NCI-H2107 treated with DMSO at 0.1 percent for 48 hours (cell line): ENCODE results near the gene CDK1.
"Not testable (repeated sequence)": the region's sequence is repeated elsewhere in the genome, so short reads cannot be mapped to it uniquely, and the experiment has no call there.

Experiments used
- DNase-seq: peaks from one replicate; lab custom pipeline; 2025; ENCODE audit not compliant: unreplicated experiment; lab: John Stamatoyannopoulos, UW

CDK1 gene

DNA sequence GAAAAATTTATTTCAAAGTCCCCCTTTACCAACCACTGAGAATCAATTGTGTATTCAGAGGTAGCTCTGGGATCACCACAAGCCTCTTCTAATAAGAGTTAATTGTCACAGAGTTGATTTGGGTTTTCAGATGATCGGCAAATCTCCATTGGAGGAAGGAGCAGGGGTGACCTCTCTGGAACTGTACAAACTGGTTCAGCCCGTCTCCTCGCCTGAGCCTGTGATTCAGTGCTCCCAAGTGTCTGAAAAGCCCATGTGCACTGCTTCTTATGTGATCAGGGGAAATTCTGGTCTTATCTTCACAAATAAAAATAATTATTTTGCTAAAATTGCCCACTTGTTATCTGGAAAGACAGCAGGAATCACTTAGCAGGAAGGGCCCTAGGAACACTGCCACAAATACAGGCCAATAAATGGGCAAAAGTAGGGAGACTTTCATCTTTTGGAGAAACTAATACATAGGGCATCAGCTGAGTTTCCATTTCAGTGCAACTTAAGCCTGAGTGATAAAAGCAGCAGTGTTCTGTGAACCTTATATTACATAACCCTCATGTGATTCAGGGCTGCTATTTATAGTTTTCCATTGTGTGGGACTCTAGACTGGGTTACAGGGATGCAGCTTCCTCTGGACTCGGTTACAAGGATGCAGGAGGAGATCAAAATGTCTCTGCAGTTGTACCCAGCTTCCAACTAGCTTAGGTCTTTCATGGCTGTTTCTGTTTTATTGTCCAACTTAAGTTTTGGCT is 32.3 kb downstream of the CDK1 start:
- peak; percentile 58 for DNase-seq

DNA sequence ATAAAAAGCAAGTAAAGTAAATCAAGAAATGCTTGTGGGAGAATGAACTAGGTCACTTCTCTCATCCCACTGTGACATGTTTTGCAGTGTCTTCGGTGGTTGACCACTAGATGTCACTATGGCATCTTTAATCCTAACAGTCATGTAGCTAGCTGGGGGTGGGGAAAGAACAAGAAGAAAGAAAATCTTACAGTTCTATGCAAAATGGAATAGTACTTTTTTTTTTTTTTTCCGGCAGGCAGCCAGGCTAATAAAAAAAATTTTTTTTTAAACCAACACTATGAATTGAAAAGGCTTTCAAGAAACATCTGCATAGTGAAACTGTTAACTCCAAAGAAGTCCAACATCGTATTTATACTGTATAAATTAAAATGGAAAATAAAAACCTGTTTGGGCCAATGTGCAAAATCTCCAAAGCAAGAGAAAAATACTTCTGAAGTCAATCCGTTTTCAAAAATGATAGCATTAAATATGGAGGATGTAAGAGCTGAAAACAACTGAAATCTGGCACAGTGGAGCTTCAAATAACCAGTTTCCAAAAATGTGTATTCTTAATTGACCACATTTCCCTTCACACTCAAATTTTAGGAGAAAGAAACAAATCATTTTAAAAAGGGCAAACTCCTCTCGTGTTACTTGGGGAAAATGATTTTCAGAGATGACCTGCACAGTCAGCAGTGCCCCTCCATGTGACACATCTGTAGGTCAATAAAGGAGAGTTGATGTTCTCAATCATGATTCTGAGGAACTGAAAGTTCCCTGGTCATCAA is 38.5 kb downstream of the CDK1 start:
- peak; percentile 41 for DNase-seq

DNA sequence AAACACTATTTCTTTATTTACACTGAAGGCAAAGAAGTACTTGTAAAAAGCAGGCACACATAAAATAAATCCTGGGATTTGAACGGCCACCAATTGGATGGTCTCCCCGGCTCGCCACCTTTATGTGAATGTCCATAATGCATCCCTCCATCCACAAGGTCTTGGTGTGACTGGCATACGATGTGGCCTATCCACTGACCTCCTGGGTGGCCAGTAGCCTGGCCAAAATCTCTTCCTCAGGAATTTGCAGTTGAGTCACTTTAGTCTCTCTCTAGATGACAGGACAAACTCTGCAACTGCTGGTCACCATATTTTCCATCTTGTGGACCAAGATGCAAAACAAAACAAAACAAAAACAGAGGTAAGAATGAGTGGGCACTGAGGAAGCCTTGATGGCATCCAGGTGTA is 39.1 kb downstream of the CDK1 start:
- DNase-seq: no peak

DNA sequence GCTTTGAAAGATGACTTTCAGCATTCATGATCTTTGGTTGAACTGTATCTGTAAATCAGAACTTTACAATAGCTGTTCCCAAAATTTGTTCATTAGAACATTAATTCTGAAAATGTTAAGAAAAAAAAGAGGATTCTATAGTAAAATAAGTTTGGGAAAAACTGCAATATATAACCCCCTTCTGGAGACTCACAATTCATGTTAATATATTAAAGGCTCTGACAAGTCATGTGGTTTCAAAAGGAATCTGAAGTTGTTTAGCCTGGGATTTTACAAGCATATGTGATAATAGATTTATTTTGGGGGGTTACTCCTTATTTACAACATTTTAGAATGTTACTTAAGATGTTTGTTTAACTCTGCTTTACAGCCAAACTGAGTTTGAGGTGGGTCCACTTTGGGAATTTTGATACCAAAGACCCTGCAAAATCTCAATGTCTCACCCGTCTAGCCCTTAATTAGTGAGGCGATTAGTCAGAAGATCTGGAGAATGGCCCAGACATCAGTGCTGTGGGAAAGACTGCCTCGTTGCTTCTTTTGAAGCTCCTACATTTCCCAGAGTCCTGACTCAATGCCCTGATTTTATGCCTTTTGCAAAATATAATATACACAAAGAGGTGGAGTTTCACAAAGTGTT is 40.0 kb downstream of the CDK1 start:
- DNase-seq: no peak

DNA sequence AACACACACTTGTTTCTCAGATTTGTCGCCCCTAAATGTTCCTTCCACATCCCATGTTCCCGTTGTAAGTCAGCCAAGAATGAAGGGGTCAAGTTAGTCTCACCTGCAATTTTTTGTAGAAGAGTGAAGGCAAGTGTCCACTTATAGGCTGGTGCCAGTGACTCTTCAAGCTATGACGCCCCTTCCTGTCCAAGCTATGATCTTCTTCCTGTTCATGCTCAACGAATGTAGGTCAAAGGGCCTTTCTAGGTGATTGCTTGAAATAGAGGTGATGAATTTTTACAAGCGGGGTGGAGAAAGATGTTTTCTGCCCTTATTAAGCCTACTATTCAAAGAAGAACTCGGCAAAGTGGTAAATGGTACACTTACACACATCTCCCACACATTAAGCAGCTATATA is 41.0 kb downstream of the CDK1 start:
- no peak for DNase-seq

DNA sequence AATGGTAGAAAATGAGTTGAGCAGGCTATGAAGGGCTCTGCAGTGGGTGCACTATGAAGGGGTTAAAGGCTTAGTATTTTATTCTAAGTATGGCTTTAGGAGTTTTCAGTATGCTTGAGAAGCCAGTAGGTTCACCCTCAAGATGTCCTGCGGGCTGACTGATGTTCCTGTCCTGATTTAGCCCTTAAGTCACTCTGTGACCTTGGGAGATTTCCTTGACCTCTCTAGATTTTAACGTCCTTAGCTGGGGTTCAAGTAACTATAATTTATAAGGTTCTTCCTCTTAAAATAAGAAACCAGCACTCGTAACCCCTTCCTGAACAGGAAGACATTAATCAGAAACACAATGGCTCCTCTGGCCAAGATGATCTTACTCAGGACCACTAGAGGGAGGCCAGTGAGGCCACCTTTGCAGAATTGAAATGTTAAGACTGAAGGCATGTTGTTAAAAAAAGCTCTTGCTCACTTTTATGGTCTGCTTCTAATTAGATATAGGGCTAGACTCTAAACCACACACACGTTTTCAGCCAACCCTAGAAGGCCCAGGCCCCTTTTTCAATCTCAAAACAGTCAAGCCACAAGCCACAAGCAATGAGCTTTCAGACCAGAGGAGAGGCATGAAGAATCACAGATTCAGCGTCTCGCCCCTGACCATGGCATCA is 41.9 kb downstream of the CDK1 start:
- DNase-seq: no peak

DNA sequence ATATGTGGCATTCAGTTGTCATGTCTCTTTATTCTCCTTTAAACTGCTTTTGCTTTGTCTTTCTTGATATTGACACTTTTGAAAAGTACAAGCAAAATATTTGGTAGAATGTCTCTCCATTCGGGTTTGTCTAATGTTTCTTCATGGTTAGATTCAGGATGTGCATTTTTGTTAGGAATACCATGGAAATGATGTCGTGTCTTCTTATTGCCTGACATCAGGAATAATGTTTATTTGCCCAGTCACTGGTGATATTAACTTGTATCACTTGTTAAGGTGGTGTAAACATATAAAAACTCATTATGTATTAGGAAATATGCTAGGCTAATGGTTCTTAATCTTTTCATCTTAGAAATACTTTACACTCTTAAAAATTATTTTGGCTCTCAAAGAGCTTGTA is 43.4 kb downstream of the CDK1 start:
- no peak for DNase-seq

DNA sequence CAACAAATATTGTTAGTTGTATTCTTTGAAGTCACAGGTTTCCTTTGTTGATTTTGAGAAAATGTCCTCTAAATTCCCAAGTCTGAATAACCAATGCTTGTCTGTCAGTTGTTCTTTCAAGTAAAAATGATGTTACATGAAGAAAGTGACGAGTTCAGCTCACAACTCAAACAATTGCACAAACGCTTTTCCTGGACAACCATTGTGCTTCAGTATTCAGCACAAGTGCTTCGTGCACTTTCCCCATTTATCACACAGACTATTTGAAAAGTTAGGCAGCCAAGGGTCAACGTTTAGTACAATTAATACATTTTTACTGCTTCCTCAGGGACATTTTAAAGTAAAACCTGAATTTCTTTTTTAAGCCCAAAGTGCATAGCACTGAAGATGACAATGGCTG is 44.5 kb downstream of the CDK1 start:
- DNase-seq: no peak

DNA sequence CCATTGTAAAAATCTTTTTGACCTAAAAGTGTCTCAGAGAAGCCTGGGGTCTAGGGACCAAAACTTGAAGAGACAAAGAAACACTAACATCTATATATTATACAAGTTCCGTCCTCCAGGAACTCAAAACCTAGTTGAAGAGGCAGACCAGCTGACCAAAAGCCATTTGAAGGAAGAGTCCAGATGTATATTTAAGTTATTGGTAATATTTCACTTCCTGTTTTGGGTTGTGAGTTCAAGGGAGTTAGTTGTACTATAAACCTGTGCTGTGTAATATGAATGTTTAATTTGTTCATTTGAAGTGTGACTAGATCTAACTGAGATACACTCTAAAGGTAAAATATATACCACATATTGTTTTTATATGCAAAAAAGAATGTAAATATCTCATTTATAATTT is 45.0 kb downstream of the CDK1 start:
- no peak for DNase-seq

DNA sequence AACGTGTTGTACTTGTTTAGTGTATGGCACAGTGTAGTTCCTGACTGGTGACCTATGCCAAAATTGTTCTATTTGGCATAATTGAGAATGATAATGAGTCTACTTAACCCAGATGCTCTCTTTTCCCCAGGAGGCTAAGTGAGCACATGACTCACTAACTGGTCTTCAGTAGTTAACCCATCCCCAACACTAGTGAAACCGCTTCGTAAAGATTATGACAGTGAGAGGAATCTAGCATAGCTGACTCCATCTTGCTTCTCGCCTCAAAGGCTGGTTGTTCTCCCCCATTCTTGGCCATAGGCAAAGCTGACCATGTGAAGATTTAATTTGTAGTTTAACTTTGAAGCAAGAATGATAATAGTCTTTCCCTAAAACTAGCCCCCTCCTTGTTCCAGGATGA is 47.2 kb downstream of the CDK1 start:
- no peak for DNase-seq

DNA sequence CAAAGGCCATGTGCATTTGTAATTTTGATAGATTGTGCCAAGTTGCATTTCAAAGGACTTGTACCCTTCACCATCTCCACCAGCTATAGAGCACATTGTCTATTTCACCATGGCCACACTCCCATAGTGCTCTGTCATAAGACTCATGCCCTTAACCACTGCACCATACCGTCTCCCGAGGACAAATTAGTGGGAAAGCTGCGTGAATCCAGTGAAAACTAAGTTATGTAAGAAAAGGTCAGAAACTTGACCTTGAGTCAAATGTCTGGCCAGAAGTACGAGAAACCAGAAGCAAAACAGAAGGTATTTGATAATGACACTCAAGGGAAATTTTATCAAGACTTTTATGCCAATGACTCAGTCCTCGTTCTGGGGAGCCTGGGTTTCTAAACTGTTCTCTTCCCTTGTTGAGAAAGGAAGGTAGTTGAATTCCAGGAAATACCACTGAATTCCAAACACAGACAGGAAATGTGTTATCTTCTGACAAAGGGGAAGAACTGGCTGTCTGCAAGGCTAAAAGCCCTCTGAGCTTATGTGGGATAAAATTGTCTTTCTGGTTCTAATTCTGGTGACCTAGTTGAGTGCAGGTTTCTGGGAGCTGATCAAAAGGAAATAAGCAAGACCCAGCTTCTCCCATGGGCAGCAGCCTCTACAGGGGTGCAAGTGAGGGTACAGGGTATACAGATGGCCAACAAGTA is 49.7 kb downstream of the CDK1 start:
- no peak for DNase-seq

DNA sequence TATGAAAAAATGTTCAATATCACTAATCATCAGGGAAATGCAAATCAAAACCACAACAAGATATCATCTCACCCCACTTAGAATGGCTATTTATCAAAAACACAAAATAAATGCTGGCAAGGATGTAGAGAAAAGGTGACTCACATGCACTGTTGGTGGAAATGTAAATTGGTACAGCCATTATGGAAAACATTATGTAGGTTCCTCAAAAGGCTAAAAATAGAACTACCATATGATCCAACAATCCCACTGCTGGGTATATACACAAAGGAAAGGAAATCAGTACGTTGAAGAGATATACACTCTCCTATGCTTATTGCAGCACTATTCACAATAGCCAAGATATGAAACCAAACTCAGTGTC is 50.2 kb downstream of the CDK1 start:
- no peak for DNase-seq

DNA sequence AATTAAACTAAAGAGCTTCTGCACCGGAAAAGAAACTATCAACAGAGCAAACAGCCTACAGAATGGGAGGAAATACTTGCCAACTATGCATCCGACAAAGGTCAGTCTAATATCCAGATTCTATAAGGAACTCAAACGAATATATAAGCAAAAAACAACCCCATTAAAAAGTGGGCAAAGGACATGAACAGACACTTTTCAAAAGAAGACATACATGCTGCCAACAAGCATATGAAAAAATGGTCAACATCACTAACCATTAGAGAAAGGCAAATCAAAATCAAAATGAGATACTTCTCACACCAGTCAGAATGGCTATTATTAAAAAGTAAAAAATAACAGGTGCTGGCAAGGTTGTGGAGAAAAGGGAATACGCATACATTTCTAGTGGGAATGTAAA is 53.9 kb downstream of the CDK1 start:
- DNase-seq: not testable (repeated sequence)

DNA sequence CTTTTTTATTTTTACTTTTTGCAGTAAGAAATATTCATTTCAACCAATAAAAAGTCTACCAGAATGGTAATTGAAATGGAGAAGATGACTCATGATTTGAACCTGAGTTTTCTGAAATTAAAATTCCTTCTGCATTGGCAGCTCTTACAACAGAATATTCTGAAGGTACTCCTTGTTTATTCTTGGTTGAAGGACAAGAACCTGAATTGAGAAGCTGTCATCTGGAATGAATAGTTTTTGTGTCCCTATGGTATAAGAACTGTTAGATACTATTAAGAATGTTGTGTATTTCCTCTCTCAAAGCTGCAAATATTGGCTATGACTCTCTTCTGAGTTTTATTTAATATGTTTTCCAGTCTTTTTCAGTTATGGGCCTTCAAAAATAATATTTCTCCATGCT is 56.1 kb downstream of the CDK1 start:
- DNase-seq: no peak

DNA sequence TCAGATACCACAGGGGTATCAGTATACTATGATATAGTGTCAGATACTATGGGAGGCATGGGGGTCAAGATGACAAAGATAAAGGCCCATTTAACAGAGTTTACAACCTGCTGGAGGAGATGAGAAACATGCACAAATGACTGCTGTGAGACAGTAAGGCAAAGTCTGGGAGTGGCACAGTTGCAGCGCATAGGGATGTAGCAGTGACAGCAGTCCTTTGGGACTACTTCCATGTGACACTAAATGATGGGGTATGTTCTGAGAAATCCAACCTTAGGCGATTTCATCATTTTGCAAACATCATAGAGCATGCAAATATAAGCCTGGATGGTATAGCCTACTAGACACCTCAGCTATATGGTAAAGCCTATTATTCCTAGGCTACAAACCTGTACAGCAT is 56.8 kb downstream of the CDK1 start:
- DNase-seq: no peak

DNA sequence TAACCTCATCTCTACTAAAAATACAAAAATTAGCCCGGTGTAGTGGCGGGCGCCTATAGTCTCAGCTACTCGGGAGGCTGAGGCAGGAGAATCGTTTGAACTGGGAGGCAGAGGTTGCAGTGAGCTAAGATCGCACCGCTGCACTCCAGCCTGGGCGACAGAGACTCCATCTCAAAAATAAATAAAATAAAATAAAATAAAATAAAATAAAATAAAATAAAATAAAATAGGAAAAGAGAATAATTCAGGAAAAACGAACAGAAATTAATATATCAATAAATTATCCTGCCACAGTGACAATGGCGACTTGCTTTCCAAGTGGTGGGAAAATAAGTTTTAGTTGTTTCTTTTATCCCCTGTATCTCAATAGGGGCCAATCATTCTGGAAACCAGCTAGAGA is 62.9 kb downstream of the CDK1 start:
- DNase-seq: not testable (repeated sequence)

DNA sequence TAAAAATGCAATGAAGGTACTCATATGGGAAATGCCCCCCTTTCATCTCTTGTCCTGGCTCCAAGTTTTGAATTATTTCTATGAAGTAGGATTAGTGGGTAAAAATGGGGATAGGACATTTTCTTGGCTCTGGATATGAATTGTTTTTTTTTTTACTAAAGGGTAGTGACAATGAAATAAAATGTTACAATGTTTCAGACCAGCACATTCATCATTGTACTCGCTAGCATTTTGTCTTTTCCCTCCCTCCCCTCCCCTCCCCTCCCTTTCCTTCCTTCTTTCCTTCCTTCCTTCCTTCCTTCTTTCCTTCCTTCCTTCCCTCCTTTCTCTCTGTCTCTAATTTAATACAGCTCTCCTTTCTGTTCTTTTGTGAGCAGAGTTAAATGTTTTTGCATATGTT is 64.4 kb downstream of the CDK1 start:
- no peak for DNase-seq
